NK-92 (cell line): ENCODE results near the gene FAM229A.

ENCODE experiments used
- DNase-seq: peaks from one replicate; lab custom pipeline; 2025; ENCODE audit not compliant: unreplicated experiment; lab: John Stamatoyannopoulos, UW

Gene FAM229A

DNA sequence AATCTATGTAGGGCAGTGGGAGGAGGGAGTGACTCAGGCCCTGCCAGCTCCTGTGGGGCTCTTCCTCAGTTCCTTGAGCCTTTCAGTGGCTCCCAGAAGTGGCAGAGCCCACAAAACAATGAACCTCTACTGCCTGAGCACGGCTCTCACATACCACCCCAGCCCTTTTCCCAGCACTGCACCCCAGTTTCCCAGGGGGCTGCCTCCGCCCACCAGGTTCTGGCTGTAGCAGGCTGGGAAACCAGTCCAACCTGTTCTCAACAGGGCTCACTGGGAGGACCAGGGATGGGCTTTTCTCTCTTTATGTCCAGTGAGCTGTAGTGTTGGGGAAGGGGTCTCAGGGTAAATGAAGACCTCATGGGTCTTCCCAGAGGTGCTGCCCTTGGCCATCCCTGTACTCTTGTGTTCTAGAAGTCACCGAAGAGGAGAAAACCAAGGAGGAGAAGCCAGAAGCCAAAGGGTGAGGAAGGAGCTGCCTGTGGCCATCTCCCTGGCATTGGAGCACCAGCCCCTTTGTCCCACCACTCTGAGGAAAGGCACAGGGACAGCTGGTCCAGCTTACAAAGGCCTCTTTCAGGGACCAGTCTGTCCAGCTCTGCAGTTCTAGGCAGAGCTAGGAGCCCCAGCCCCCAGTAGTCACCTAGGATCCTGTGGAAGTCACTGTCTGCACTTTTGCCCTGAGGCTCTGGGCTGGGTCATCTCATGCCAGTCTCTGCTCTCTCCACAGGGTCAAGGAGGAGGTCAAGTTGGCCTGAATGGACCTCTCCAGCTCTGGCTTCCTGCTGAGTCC lies 29.8 kb downstream of the FAM229A start:
- DNase-seq = no peak

DNA sequence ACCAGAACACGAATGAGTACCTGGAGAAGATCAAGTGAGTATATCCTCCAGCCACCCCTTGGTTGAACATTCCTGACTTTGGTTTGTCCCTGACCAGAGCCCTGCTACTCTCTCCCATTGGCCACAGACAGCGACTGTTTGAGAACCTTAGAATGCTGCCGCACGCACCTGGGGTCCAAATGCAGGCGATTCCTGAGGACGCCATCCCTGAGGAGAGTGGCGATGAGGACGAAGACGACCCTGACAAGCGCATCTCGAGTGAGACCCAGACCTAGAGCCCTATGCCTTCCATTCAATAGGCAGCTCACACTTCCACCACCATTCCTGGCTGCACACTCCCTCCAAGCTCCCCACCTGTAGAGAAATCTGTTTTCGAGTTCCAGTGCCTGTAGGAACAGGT lies 30.7 kb downstream of the FAM229A start:
- no peak for DNase-seq

DNA sequence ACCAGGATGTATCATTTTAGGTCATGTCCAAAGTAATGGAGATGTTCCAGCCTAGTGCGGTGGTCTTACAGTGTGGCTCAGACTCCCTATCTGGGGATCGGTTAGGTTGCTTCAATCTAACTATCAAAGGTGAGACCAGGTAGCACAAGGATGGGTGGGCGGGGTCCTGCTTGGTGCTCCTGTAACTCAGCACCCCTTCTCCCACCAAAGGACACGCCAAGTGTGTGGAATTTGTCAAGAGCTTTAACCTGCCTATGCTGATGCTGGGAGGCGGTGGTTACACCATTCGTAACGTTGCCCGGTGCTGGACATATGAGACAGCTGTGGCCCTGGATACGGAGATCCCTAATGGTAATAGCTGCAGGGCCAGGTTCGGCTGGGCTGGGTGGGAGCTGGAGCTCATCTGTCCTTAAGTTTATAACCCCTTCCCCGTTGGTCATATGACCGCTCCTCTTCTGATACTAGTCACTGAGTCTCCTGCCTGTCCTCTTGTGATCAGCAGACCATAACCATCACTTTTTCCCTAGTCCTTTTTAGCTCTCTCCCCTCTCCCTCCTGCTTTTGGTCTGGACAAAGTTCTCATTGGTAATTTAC lies 31.6 kb downstream of the FAM229A start:
- DNase-seq = no peak

DNA sequence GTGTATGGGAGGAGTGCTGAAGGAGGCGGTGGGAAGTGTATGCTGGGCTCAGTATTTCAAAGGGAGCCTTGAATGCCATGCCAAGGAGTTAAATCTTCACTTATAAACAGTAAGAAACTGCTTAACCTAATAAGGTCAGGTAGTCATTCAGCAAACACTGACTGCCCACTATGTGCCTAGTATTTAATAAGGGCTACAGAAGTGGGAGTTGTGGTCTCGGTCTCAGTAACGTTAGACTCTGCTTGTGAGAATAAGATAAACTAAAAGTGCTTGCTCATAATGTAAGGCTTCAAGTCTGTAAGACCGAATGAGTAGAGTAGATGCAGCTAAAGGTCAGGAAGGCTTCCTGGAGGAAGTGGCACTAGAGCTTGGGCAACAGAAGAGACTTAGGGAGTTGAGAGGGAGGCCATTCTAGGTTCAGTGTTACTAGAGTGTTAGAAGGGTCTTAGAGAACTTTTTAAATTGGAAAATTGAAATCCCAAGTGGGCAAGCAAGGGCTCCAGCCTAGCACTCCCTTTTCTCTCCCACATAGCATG lies 32.3 kb downstream of the FAM229A start:
- no peak for DNase-seq

DNA sequence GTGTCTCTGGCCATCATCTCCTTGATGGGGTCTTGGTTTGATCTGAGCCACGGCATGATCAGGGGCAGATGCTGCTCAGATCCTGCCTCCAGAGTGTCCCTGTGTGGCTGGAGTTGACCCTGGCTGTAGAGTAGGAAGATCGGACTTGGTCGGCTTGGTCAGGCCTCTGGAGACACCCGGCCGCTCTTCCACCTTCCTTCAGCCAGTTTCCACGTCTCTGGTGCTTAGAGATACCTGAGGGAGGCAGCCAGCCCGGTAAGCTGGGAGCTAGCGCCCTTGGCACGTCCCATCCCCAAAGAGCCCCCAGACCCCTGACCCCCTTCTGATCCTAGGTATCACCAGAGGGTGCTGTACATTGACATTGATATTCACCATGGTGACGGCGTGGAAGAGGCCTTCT lies 35.1 kb downstream of the FAM229A start:
- no peak for DNase-seq

DNA sequence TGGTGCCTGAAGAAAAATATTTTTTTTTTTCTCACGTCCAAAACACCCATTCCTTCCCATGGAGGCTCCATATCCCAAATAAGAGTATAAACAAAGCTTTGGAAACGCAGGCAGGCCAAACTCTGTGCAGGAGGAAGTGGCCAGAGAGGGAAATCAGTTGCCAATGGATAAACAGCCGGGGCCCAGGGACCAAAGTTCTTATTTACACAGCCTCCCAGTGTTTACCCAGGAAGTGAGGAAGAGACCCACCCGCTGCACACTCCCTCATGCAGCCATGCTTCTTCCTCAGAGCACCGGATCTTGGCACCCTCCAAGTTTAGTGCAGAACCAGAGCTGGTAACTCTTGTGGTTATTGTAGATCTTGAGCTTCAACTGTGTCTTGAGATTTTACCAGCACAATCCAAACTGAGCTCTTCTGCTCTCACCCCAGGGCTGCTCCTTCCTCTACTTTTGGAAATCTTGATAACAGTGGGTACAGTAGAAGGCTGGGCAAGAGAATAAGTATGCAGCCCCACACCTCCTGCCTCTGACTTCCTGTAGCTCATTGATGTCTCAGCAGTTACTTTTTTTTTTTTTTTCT lies 40.5 kb downstream of the FAM229A start:
- no peak for DNase-seq

DNA sequence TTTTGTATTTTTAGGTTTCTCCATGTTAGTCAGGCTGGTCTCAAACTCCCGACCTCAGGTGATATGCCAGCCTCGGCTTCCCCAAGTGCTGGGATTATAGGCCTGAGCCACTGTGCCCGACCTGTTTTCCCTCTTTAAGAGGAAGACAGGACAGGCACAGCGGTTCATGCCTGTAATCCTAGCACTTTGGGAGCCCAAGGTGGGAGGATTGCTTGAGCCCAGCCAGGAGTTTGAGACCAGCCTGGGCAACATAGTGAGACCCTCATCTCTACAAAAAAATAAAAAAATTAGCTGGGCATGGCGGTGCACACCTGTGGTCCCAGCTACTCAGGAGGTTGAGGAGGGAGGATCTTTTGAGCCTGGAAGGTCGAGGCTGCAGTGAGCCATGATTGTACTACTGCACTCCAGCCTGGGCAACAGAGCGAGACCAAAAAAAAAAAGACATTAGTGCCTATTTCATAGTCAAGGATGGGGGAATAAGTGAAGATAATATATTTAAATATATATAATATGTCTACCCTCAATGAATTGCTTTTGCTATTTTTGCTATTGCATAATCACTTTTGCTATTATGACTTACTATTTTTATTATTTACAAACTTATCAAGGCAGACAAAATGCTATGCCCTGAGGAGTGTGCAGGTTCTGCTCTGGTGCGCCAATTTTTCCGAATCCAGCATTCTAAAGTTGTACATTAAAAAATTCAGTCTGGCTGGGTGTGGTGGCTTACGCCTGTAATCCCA lies 44.0 kb downstream of the FAM229A start:
- no peak for DNase-seq

DNA sequence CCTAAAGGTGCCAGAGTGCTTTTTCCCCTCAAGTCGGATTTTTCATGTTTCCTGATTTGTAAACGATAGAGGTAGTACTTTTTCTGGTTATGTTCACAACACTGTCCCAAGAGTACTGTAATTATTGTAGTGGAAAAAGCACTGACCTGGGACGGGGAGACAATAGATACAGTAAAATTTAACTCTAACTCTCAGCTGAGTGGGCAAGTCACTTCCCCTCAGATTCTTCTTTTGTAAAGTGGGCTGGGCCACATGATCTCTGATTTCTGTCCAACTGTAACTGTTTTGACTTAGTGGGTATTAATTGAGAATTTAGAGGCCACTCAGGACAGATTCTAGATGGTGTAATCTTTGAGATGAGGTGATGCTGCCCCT lies 45.4 kb downstream of the FAM229A start:
- no peak for DNase-seq

DNA sequence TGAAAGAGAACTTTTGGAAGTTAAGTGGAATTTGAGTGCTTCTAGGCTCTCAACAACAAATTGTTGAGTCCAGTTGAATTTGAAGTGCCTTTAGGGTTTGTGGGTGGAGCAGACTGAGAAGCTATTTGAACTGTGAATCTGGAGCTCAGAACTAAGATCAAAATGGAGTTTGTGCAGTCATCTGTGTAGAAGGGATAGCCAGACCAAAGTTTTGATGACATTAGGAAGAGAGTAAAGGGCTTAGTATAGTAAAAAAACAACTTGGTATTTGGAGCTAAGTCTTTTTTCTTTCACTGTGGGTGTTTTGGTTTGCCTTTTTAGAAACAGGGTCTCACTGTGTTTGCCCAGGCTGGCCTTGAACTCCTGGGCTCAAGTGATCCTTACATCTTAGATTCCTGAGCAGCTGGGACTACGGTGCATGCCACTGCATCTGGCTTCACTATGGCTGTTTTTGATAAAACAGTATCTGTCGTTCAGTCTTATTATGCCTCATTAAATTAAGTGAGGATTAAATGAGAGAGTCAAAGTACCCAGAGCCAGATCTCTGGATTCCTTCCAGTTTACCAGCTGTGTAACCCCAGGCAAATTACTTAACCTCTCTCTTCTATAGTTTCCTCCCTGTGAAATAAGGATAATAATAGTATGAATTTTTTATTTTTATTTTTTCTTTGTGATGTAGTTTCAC lies 50.4 kb downstream of the FAM229A start:
- DNase-seq = no peak
